NK-92 (cell line): ENCODE results near the gene MED28.
A peak's percentile ranks its signal among the peaks of the same experiment; 100 is the strongest.
"Not testable (repeated sequence)": the region's sequence is repeated elsewhere in the genome, so short reads cannot be mapped to it uniquely, and the experiment has no call there.

Experiments
- DNase-seq: peaks from one replicate; lab custom pipeline; 2025; ENCODE audit not compliant: unreplicated experiment; lab: John Stamatoyannopoulos, UW

MED28 gene

GRCh38 chr4:17614416-17615299 lies at the start of gene MED28:
TSS of gene MED28 (plus strand) at chr4:17614641. CDS start at chr4:17614655, 14 bp downstream.
- peak; percentile 75 for DNase-seq

- DNase-seq: no peak
Observed at GRCh38 chr4:17565846-17566245, 48.6 kb upstream of the MED28 start.

- DNase-seq: no peak
Observed at GRCh38 chr4:17567271-17567670, 47.2 kb upstream of the MED28 start.

GRCh38 chr4:17574206-17574605 lies 40.2 kb upstream of the MED28 start:
- DNase-seq: no peak

GRCh38 chr4:17575177-17575576 lies 39.3 kb upstream of the MED28 start:
- not testable (repeated sequence) for DNase-seq

GRCh38 chr4:17576932-17577664 lies 37.3 kb upstream of the MED28 start, which contains the start of gene LAP3:
TSS of gene LAP3 (plus strand) at chr4:17577198. CDS start at chr4:17577466, 268 bp downstream.
- DNase-seq: peak; percentile 91

GRCh38 chr4:17577665-17578481 lies 36.6 kb upstream of the MED28 start:
- DNase-seq: no peak

- DNase-seq: no peak
Observed at GRCh38 chr4:17578482-17578891, 36.0 kb upstream of the MED28 start.

- no peak for DNase-seq
Observed at GRCh38 chr4:17580969-17581368, 33.5 kb upstream of the MED28 start.

GRCh38 chr4:17583276-17583675 lies 31.2 kb upstream of the MED28 start:
- DNase-seq: no peak

GRCh38 chr4:17583941-17584340 lies 30.5 kb upstream of the MED28 start:
- DNase-seq: no peak

- DNase-seq: no peak
Observed at GRCh38 chr4:17584521-17585213, 29.8 kb upstream of the MED28 start.

GRCh38 chr4:17587094-17587822 lies 27.2 kb upstream of the MED28 start:
- DNase-seq: no peak

- no peak for DNase-seq
Observed at GRCh38 chr4:17589355-17589754, 25.1 kb upstream of the MED28 start.

GRCh38 chr4:17595471-17596005 lies 18.9 kb upstream of the MED28 start:
- no peak for DNase-seq

GRCh38 chr4:17597517-17597916 lies 16.9 kb upstream of the MED28 start:
- DNase-seq: no peak

- DNase-seq: no peak
Observed at GRCh38 chr4:17599826-17600225, 14.6 kb upstream of the MED28 start.

GRCh38 chr4:17605236-17605635 lies 9.2 kb upstream of the MED28 start:
- no peak for DNase-seq

GRCh38 chr4:17613761-17614415 lies 553 bp upstream of the MED28 start:
- no peak for DNase-seq
